HG03575 (cell line): ENCODE data around the gene KIAA0586.
"Not testable (repeated sequence)": the region's sequence is repeated elsewhere in the genome, so short reads cannot be mapped to it uniquely, and the experiment has no call there.

Experiments
- ATAC-seq: cut with Tn5 transposase; IDR thresholded peaks from one replicate; pipeline ENCODE4 v1.9.1; 2021; ENCODE audit not compliant: unreplicated experiment, insufficient number of reproducible peaks, low FRiP score; ENCODE audit errors: extremely low read depth

Gene KIAA0586

GRCh38 chr14:58427281-58428117 is at the start of gene KIAA0586, which contains the start of gene TIMM9:
Gene KIAA0586 (plus strand): TSS chr14:58427719. CDS start chr14:58428265, 546 bp downstream.
Gene TIMM9 (minus strand): TSS chr14:58427531. CDS start chr14:58411945, 15,586 bp downstream.
- peak; percentile 77 for ATAC-seq

GRCh38 chr14:58390830-58391229 is 36.7 kb upstream of the KIAA0586 start:
- ATAC-seq, result no peak

GRCh38 chr14:58395562-58395811 is 32.0 kb upstream of the KIAA0586 start:
- ATAC-seq, result no peak

DNA sequence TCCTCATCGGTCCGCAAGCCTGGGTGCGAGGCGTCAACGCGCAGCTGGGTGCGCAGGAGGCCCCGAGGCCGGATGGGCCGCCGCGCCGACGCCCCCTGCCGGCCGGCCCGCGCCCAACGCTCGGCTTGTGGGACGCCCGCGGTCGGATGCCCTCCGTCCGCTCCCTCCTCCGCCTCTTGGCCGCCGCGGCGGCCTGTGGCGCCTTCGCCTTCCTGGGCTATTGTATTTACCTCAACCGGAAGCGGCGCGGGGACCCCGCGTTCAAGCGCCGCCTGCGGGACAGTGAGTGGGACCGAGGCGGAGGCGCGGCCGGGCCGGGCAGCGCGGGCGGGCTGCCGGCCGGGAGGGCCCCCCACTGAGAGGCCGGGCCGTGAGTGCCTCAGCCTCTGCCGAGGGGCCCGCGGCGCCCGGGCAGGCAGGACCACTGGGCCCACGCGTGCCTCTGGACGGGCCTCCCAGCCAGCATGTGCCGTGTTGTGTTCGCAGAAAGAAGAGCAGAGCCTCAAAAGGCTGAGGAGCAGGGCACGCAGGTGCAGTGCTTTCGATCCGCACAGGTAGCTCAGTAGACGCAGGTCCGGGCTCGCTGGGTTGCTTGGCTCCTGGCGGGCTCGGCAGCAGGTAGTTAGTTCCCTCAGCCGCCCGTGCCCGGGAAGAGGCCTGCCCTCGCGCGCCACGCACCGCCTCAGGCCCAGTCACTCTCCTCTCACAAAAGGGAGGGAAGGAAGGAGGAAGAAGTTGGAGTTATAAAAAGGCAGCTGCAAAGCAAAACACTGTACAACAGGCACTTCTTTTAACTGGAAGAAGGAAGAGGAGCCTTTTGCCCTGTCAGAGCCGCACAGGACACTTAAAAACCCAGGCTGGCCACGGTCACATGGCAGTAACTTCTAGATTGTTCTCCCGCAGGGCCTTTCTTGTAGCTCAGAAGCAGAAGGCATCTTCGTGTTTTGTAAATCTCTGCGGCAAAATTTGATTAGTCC is 31.4 kb upstream of the KIAA0586 start, which contains the start of gene TOMM20L:
TOMM20L (plus strand) TSS at position 119 of the 977 bp plus-strand sequence; CDS start at position 147, 28 bp downstream.
- peak; percentile 77 for ATAC-seq

DNA sequence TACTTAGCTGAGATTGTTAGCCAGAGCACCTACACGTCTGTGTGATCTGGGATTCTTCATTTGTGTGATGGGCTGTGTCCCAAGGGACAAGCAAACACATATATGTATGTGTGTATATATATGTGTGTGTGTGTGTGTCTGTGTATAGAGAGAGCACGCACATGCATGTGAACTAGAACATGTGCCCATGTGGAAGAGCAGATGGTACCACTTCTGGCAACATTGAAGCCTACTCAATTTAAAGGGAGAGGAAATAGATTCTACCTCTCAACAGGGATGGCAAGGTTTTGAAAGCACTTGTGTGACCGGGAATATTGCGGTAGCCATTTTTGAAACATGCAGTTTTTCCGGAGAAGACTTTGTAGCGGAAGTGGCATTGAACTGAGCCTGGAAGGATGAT is 30.4 kb upstream of the KIAA0586 start:
- ATAC-seq, result no peak

DNA sequence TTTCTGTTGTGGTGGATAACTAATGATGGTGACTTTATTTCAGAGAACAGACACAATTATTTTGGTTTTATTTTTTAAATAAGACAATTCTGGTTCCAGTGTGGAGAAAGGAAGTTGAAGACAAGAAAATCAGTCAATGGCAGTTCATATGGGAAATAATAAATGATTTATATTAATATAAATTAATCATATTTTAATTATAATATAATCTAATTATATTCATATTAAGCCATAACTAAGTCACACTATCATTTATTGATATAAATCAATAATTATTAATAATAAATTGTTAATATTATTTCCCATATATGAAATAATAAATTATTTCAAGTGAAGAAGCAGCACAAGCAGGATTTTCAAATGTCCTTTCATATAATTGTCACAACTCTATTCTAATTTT is 29.0 kb upstream of the KIAA0586 start:
- ATAC-seq, result no peak

GRCh38 chr14:58398895-58399294 is 28.6 kb upstream of the KIAA0586 start:
- ATAC-seq, result no peak

DNA sequence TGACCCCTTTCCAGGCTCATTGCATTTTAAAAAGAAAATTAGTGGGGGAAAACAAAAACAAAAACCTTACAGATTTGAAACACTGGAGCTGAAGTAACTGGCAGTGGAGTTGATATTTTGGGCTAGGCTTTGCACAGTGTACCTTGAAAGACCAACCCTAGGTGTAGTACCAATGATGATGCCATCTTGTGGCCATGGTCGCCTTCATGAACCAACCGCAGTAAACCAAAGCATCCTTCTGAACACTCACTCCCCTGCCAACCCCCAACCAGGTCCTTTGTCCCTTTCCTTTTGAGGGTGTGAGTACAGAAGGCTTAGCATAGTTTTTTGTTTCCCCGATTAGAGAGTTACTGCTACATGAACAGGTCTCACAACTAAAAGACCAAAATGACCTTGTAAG is 25.9 kb upstream of the KIAA0586 start:
- no peak for ATAC-seq

GRCh38 chr14:58408681-58409215 is 18.8 kb upstream of the KIAA0586 start:
- ATAC-seq, result no peak

DNA sequence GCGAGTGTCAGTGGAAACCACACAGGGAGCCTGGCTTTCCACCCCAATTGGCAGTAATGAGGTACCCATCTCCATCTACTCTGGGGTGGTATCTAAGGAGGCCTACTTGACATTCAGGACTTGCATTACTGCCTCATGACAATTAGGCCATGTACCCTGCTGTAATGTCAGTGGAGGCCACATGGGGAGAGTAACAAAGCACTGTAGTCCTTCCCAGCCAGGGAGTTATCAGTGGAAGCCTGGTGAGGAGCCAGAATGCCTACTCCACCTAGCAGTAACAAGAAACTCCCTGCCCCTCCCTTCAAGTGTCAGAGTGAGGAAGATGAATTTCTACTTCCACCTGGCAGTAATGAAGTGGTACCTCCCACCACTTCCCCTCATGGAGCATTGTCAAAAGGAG is 12.7 kb upstream of the KIAA0586 start:
- ATAC-seq, result no peak

GRCh38 chr14:58415636-58416547 is 11.6 kb upstream of the KIAA0586 start:
- ATAC-seq, result no peak

- not testable (repeated sequence) for ATAC-seq
Observed at GRCh38 chr14:58416934-58417333, 10.6 kb upstream of the KIAA0586 start.

DNA sequence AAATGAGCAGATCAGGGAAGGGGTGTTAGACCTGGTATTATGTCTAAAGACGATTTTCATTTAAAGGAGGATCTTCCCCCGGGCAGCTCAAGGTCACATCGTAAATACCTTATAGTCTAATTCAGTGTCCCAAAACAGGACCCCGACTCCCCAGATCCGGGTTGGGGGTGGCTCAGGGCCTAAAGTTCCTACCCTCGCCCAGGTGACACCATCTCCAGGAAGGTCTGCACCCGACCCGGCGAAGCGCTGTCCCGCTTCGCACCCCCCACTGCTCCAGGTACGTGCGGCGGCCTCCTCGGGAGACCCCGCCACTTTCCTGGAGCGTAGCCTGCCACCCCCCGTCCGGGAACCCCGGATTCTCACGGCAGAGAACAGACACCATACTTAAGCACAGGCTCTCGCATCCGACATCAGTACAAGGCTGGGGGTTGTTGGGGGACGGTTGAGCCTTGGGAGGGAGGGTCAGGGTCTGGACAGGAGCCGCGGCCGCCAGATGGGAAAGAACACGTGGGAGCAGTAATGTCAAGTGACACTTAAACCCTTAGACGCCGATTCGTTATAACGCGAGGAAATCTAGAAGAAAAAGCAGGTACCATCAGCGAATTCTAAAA is 744 bp upstream of the KIAA0586 start:
- peak; percentile 17 for ATAC-seq

DNA sequence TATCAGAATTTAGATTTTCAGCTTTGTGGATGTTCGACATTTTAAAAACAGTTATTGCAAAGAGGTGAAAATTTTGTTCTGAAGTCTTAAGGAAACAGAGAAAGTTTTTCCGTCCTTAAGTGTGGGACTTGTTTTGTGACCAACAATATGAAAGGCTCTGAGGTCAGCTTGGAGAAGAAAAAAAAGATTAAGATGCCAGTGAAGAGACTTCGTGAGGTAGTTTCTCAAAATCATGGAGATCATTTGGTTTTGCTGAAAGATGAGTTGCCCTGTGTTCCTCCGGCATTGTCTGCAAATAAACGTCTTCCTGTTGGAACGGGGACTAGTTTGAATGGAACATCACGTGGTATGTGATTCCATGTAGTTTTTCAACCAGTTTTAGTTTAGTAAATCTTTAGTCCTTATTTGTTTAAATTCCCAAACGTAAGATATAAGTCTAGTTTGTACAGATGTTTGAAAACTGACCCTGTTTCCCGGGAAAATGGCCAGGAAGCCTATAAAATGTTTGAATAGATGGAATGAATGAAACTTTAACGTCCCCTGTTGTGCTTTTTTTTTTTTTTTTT is 682 bp downstream of the KIAA0586 start:
- no peak for ATAC-seq

DNA sequence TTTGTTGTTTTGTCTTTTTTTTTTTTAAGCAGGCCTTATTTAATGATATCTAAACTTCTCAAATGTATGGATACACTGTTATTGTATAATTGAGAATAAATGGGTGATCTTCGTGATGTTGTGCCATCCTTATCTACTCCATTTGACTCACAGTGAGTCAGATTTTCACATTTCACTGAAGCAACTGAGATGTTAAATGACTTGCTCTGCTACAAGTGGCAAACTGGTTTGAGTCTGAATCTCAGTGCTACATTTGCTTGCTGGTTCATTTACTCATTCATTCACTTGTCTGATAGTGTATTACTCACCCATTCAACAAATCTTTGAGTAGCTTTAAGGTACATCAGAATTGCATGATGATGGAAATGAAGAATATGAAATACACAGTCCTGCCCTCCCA is 2.6 kb downstream of the KIAA0586 start:
- no peak for ATAC-seq

DNA sequence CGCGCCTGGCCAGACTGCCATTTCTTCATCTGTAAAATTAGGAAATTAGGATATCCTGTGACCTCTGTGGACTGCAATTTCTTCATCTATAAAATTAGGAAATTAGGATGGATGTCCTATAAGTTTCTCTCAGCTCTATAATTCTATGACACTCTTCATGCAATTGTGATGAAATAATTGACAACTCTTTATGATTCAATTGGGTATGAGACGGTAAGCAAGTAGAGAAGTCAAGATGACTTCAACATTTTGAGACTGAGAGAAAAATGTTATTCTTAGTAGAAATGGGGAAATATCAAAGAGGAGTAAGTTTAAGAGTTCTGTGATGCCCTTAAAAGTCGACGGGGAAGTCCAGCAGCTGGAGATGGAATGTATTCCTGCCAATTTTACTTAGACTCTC is 12.0 kb downstream of the KIAA0586 start:
- no peak for ATAC-seq

GRCh38 chr14:58444627-58445026 is 17.1 kb downstream of the KIAA0586 start:
- ATAC-seq, result no peak
